ENCODE measurements around the gene PCSK2.
"Not testable (repeated sequence)": the region's sequence is repeated elsewhere in the genome, so short reads cannot be mapped to it uniquely, and the experiment has no call there.

The PCSK2 gene

GRCh38 chr20:17226410-17227218 is at the start of gene PCSK2:
PCSK2 (plus strand) TSS chr20:17227040; CDS start chr20:17227306, 266 bp downstream.
- no peak for DNase-seq (ENCODE audit: low read depth)

- no peak for DNase-seq (ENCODE audit: low read depth)
Measured at GRCh38 chr20:17177341-17177740, 49.5 kb upstream of the PCSK2 start.

- no peak for DNase-seq (ENCODE audit: low read depth)
Measured at GRCh38 chr20:17179840-17180239, 47.0 kb upstream of the PCSK2 start.

- no peak for DNase-seq (ENCODE audit: low read depth)
Measured at GRCh38 chr20:17189976-17190695, 36.7 kb upstream of the PCSK2 start.

- DNase-seq (ENCODE audit: low read depth) = no peak
Measured at GRCh38 chr20:17197041-17197440, 29.8 kb upstream of the PCSK2 start.

GRCh38 chr20:17202030-17202429 is 24.8 kb upstream of the PCSK2 start:
- no peak for DNase-seq (ENCODE audit: low read depth)

- DNase-seq (ENCODE audit: low read depth) = no peak
Measured at GRCh38 chr20:17202673-17203072, 24.2 kb upstream of the PCSK2 start.

GRCh38 chr20:17205084-17205813 is 21.6 kb upstream of the PCSK2 start:
- DNase-seq (ENCODE audit: low read depth) = no peak

GRCh38 chr20:17210387-17210786 is 16.5 kb upstream of the PCSK2 start:
- DNase-seq (ENCODE audit: low read depth) = no peak

- DNase-seq (ENCODE audit: low read depth) = no peak
Measured at GRCh38 chr20:17210983-17211382, 15.9 kb upstream of the PCSK2 start.

- DNase-seq (ENCODE audit: low read depth) = no peak
Measured at GRCh38 chr20:17215167-17215566, 11.7 kb upstream of the PCSK2 start.

GRCh38 chr20:17219856-17220255 is 7.0 kb upstream of the PCSK2 start:
- not testable (repeated sequence) for DNase-seq (ENCODE audit: low read depth)

- no peak for DNase-seq (ENCODE audit: low read depth)
Measured at GRCh38 chr20:17223553-17223952, 3.3 kb upstream of the PCSK2 start.

GRCh38 chr20:17225851-17226409 is 910 bp upstream of the PCSK2 start:
- DNase-seq (ENCODE audit: low read depth) = no peak

GRCh38 chr20:17227219-17227575 is 357 bp downstream of the PCSK2 start:
- no peak for DNase-seq (ENCODE audit: low read depth)

GRCh38 chr20:17227669-17228623 is 1.1 kb downstream of the PCSK2 start:
- DNase-seq (ENCODE audit: low read depth) = no peak

- DNase-seq (ENCODE audit: low read depth) = no peak
Measured at GRCh38 chr20:17228624-17229061, 1.8 kb downstream of the PCSK2 start.

GRCh38 chr20:17229256-17229655 is 2.4 kb downstream of the PCSK2 start:
- no peak for DNase-seq (ENCODE audit: low read depth)

GRCh38 chr20:17233626-17234025 is 6.8 kb downstream of the PCSK2 start:
- DNase-seq (ENCODE audit: low read depth) = no peak

- DNase-seq (ENCODE audit: low read depth) = no peak
Measured at GRCh38 chr20:17236766-17237165, 9.9 kb downstream of the PCSK2 start.

GRCh38 chr20:17248224-17248623 is 21.4 kb downstream of the PCSK2 start:
- no peak for DNase-seq (ENCODE audit: low read depth)
